Activated CD8-positive, alpha-beta memory T cell treated with anti-CD3 and anti-CD28 coated beads, Interleukin-2, amount 50 U/mL, for 4 hours (primary cell): Measurements from ENCODE around the gene APOBEC3F.
"Not testable (repeated sequence)": the region's sequence is repeated elsewhere in the genome, so short reads cannot be mapped to it uniquely, and the experiment has no call there.

Source experiments
- DNase-seq: peaks from one replicate; pipeline ENCODE4 v3.0.0-alpha.2; 2020

The APOBEC3F gene

GRCh38 chr22:39028281-39028680 lies 12.4 kb upstream of the APOBEC3F start:
- no peak for DNase-seq

DNA sequence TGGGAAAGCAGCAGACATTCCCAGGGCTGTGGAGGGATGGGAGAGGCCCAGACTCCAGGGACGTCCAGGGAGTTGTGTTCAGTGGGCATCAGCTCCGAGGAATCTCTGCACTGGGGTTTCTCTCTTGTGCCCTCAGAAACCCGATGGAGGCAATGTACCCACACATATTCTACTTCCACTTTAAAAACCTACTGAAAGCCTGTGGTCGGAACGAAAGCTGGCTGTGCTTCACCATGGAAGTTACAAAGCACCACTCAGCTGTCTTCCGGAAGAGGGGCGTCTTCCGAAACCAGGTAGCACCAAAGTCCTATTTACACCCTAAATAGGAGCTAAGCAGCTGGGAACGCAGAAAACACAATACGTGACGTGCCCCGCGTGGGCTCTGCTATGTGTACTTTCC lies 11.4 kb upstream of the APOBEC3F start:
- DNase-seq: no peak

- DNase-seq: no peak
Measured at GRCh38 chr22:39030705-39031104, 10.0 kb upstream of the APOBEC3F start.

DNA sequence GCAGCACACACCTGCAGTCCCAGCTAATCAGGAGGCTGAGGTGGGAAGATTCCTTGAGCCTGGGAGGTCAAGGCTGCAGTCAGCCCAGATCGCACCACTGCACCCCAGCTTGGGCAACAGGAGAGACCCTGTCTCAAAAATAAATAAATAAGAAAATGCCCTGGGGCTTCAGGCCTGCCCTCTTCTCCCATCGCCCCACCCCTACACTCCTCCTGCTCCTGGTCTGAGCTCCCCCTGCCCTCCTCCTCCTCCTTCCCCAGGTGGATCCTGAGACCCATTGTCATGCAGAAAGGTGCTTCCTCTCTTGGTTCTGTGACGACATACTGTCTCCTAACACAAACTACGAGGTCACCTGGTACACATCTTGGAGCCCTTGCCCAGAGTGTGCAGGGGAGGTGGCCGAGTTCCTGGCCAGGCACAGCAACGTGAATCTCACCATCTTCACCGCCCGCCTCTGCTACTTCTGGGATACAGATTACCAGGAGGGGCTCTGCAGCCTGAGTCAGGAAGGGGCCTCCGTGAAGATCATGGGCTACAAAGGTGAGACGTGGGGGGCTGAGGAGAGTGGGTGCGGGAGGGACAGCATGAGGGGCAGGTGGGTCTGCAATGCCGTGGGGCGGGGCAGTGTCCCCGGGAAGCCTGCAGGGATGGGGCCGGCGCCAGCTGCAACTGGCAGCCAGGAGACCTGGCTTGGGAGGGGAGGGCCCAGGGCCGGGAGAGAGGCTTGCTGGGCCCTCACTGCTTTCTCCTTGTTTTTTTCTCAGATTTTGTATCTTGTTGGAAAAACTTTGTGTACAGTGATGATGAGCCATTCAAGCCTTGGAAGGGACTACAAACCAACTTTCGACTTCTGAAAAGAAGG lies 9.0 kb upstream of the APOBEC3F start:
- DNase-seq: not testable (repeated sequence)

DNA sequence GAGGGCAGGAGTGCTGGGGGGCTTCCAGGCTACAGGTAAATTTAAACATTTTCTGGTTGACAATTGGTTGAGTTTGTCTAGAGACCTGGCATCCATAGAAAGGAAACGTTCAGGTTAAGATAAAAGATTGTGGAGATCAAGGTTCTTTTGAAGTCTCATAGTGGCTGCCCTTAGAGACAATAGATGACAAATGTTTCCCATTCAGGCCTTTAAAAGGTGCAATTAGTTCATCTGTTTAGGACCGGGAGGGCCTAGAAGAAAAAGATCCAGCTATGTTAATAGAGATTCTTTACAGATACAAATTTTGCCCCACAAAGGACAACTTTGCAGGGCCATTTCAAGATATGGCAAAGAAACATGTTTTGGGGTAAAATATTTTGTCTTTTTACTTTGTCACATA lies 3.6 kb upstream of the APOBEC3F start:
- not testable (repeated sequence) for DNase-seq

DNA sequence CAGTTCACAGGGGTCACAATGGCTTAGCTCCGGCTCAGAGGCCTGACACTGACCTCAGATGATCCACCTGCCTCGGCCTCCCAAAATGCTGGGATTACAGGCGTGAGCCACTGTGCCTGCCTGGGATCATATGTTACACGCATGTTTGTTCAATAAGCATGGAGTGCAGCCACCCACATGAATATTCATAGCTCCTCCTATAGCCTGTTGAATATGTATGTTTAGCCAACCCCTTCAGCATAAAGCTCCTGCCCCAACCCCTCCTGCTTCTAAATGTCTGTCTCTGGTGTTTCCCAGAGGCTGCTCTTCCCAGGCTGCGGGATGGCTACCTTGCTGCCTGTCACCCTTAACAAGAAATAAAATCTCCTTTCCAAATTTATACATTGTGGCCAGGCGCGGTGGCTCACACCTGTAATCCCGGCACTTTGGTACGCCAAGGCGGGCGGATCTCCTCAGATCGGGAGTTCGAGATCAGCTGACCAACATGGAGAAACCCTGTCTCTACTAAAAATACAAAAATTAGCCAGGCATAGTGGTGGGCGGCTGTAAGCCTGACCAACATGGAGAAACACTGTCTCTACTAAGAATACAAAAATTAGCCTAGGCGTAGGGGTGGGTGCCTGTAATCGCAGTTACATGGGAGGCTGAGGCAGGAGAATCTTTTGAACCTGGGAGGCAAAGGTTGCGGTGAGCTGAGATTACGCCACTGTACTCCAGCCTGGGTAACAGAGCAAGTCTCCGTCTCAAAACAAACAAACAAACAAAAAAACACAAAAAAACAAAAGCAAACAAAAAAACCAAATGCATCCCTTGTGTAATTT lies 1.1 kb upstream of the APOBEC3F start:
- DNase-seq: no peak

- not testable (repeated sequence) for DNase-seq
Measured at GRCh38 chr22:39040155-39040537, 518 bp upstream of the APOBEC3F start.

- DNase-seq: no peak
Measured at GRCh38 chr22:39041908-39042307, 1.2 kb downstream of the APOBEC3F start.

DNA sequence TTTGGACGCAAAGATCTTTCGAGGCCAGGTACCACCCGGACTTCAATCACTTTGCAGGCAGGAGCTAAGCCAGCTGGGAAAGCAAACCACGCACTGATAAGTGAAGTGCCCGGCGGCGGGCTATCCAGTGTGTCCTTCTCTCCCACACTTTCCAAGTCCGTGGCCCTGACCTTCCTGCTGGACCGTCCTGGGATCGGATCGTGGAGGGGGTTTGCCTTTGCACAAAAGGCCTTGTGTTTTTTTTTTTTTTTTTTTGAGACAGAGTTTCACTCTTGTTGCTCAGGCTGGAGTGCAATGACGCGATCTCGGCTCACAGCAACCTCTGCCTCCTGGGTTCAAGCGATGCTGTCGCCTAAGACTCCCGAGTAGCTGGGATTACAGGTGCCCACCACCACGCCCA lies 2.4 kb downstream of the APOBEC3F start:
- DNase-seq: not testable (repeated sequence)

- DNase-seq: not testable (repeated sequence)
Measured at GRCh38 chr22:39045136-39045535, 4.5 kb downstream of the APOBEC3F start.

DNA sequence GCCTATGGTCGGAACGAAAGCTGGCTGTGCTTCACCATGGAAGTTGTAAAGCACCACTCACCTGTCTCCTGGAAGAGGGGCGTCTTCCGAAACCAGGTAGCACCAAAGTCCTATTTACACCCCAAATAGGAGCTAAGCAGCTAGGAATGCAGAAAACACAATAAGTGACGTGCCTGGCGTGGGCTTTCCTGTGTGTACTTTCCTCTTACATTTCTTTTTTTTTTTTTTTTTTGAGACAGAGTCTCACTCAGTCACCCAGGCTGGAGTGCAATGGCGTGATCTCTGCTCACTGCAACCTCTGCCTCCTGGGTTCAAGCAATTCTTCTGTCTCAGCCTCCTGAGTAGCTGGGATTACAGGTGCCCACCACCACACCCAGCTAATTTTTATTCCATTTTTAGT lies 8.8 kb downstream of the APOBEC3F start:
- not testable (repeated sequence) for DNase-seq

DNA sequence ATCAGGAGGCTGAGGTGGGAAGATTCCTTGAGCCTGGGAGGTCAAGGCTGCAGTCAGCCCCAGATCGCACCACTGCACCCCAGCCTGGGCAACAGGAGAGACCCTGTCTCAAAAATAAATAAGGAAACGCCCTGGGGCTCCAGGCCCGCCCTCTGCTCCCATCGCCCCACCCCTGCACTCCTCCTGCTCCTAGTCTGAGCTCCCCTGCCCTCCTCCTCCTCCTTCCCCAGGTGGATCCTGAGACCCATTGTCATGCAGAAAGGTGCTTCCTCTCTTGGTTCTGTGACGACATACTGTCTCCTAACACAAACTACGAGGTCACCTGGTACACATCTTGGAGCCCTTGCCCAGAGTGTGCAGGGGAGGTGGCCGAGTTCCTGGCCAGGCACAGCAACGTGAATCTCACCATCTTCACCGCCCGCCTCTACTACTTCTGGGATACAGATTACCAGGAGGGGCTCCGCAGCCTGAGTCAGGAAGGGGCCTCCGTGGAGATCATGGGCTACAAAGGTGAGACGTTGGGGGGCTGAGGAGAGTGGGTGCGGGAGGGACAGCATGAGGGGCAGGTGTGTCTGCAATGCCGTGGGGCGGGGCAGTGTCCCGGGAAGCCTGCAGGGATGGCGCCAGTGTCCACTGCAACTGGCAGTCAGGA lies 11.3 kb downstream of the APOBEC3F start:
- not testable (repeated sequence) for DNase-seq

GRCh38 chr22:39055658-39056057 lies 15.0 kb downstream of the APOBEC3F start:
- no peak for DNase-seq

DNA sequence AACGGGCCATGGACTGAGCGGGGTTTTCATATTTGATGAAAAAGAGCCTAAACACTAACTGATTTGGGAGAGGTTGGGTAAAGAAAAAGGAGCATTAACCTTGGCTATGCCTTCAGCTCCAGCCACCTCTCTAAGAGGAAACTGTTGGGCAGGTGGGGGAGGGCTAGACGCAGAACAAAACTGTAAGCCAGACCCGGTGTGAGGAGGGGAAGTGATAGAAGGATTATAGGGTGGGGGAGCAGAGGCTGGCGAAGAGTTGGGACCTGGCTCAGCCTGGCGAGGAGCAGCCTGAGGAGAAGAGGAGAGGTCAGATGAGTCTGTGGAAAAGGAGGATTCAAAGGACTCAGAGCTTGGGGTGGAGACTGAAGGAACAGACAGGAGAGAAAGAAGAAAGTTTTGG lies 20.6 kb downstream of the APOBEC3F start:
- not testable (repeated sequence) for DNase-seq

GRCh38 chr22:39061951-39062350 lies 21.3 kb downstream of the APOBEC3F start:
- DNase-seq: not testable (repeated sequence)

DNA sequence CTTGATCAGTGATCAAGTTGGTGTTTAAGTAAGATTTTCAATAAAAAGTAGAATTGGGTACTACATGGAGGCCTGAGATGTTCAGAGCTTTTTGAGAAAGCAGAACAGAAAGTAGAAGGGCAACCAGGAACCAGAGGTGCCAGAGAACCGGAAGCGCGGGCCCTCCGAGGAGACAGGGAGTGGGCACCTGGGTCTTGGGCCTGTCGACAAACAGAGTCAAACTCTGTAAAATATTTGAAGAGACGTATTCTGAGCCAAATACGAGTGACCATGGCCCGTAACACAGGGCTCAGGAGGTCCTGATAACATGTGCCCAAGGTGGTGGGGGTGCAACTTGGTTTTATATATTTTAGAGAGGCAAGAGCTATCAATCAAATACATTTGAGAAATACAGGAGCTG lies 23.2 kb downstream of the APOBEC3F start:
- DNase-seq: not testable (repeated sequence)

DNA sequence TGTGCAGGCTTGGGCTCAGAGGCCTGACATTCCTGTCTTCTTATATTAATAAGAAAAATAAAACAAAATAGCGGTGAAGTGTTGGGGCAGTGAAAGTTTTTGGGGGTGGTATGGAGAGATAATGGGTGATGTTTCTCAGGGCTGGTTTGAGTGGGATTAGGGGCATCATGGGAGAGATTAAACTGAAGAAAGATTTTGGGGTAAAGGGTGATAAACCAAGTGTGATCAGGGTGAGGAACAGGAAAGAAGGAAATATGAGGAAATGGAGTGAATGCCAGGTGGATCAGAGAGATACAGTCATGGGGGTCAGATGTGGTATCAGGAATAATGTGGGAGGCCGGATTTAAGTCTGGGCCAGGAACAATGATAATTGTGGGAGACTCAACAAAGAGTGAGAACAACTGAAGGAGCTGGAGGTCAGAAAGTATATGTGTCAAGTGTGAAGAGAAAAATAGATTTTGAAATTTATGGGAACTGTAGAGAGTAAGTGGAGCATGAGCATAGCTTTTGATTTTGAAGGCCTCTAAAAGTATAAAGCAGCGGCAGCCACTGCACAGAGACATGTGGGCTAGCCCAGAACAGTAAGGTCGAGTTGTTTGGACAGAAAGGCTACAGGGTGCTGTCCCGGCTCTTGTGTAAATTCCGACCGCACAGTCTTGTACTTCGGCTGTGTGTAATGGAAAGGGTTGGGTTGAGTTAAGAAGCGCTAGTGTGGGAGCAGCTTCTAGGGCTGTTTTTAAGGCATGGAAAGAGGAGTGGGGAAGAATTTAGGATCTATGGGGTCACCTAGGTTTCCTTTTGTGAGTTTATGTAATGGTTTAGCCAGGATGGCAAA lies 26.0 kb downstream of the APOBEC3F start:
- not testable (repeated sequence) for DNase-seq

DNA sequence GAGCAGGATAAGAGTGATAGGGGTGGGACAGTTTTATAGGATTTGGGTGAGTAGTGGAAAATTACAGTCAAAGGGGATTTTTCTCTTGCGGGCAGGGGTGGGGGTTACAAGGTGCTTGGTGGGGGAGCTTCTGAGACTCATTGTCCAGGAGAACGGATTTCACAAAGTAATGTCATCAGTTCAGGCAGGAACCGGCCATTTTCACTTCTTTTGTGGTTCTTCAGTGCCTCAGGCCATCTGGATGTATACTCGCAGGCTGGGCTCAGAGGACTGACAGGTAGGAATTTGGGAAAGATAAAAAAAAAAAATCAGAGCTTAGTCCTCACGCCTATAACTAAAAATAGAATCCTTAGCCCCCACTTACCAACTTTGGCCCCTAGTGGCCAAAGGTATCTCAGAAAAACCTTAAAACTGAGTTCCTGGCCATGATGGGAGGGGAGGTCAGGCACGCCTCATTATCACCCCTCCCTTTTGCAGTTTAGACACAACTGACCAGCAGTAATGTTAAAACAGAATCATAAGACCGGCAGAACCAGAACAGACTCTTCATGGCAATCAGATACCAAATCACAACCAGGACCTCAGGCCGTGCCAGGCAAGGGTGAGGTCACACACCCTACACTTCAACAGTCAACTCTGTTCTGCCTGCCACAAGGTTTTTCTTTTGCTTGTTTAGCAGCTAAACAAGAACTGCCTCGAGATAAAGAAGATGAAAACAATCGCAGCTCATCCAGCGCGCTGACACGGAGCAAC lies 27.5 kb downstream of the APOBEC3F start:
- no peak for DNase-seq

DNA sequence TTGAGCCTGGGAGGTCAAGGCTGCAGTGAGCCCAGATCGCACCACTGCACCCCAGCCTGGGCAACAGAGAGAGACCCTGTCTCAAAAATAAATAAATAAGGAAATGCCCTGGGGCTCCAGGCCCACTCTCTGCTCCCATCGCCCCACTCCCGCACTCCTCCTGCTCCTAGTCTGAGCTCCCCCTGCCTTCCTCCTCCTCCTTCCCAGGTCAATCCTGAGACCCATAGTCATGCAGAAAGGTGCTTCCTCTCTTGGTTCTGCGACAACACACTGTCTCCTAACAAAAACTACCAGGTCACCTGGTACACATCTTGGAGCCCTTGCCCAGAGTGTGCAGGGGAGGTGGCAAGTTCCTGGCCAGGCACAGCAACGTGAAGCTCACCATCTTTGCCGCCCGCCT lies 29.5 kb downstream of the APOBEC3F start:
- no peak for DNase-seq

DNA sequence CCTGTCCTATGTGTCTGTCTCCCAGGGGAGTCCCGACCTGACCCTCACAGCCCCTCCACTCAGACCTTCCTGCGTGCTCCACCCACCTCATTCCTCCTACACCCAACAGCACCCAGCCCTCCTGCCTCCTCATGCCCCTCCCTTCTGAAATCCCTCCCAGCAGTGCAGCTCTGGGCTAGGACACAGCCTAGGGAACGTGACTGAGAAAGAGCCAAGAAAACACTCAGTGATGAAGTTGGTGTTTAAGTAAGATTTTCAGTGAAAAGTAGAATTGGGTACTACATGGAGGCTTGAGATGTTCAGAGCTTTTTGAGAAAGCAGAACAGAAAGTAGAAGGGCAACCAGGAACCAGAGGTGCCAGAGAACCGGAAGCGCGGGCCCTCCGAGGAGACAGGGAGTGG lies 31.9 kb downstream of the APOBEC3F start:
- not testable (repeated sequence) for DNase-seq

- DNase-seq: no peak
Measured at GRCh38 chr22:39073981-39074380, 33.3 kb downstream of the APOBEC3F start.
